A549 (cell line): ENCODE data around the gene SCPEP1. TPM values are rescaled to one million over a fixed set of nuclear protein-coding genes. Genes with fewer than 3 reads are reported as not detected.
A peak's percentile ranks its signal among the peaks of the same experiment; 100 is the strongest.

ENCODE experiments used
- ATAC-seq, 2 experiments: fragments of 200-7000 bp in 1 of 2; fragments of >200 bp in 1 of 2; cut with Nextera tagmentation in 1 of 2; cut with Tn5 transposase in 1 of 2; 3 replicates each; pipeline versions ENCODE4 v1.8.0 to v1.9.1; 2018 to 2020; ENCODE audit warnings: mild to moderate bottlenecking in 1 of 2, moderate library complexity in 1 of 2
- CTCF ChIA-PET: fragments of 300-600 bp; sonication (Branson Sonifier 250); formaldehyde crosslinking; extraction: SDS; loops from one replicate; lab custom pipeline; 2021; ENCODE audit warnings: antibody characterized with exemption, inconsistent platforms; lab: Yijun Ruan, JAX
- POLR2A ChIA-PET: fragments of 350-600 bp; formaldehyde crosslinking; extraction: SDS; loops from one replicate; lab custom pipeline; 2021; ENCODE audit warnings: antibody characterized with exemption, inconsistent platforms; lab: Yijun Ruan, JAX
- DNase-seq, 2 experiments: peaks; one replicate each; pipeline versions ENCODE4 v3.0.0 to v3.0.0-alpha.2; 2011 to 2016; ENCODE audit warnings: low read depth in 1 of 2, low spot score in 1 of 2
- FAIRE-seq: peaks from 2 replicates; lab custom pipeline; 2011; peaks lifted over from hg19 to GRCh38; lab: Jason Lieb, UNC
- H3K27ac ChIP-seq, 2 experiments: fragments of >200 bp; sonication (Bioruptor Twin); formaldehyde crosslinking; 3 replicates each; pipeline ENCODE4 v1.5.1; 2016 to 2017
- H3K4me1 ChIP-seq: fragments of >200 bp; sonication (Bioruptor Twin); formaldehyde crosslinking; 3 replicates; pipeline ENCODE4 v1.6.1; 2016
- H3K4me2 ChIP-seq: fragments of >200 bp; sonication (Bioruptor Twin); formaldehyde crosslinking; 3 replicates; pipeline ENCODE4 v1.6.1; 2016
- H3K4me3 ChIP-seq: fragments of >200 bp; sonication (Bioruptor Twin); formaldehyde crosslinking; 3 replicates; pipeline ENCODE4 v1.5.1; 2016
- H3K9me3 ChIP-seq: fragments of >200 bp; sonication (Bioruptor Twin); formaldehyde crosslinking; 3 replicates; pipeline ENCODE4 v1.6.1; 2016
- BCL3 ChIP-seq: fragments of >200 bp; sonication (Bioruptor Twin); formaldehyde crosslinking; IDR thresholded peaks from 3 replicates; pipeline ENCODE4 v1.6.1; 2016
- CBX2 ChIP-seq: fragments of 200-600 bp; sonication (generic); IDR thresholded peaks from 2 replicates; pipeline ENCODE4 v1.6.1; 2016; ENCODE audit warnings: low read depth, mild to moderate bottlenecking, borderline replicate concordance
- FOSB ChIP-seq: fragments of 250-450 bp; sonication (Bioruptor Pico); IDR thresholded peaks from 2 replicates; pipeline ENCODE4 v1.5.0; 2020; ENCODE audit warnings: mild to moderate bottlenecking, moderate library complexity
- FOXS1 ChIP-seq: fragments of 250-450 bp; sonication (Bioruptor Pico); IDR thresholded peaks from 2 replicates; pipeline ENCODE4 v1.5.0; 2020; ENCODE audit warnings: mild to moderate bottlenecking, moderate library complexity
- MAFK ChIP-seq: fragments of 450-650 bp; IDR thresholded peaks from 2 replicates; pipeline ENCODE4 v1.6.1; 2014; ENCODE audit not compliant: partially characterized antibody
- MYC ChIP-seq: IDR thresholded peaks from 2 replicates; pipeline ENCODE4 v1.6.1; 2012; ENCODE audit warnings: mild to moderate bottlenecking, inconsistent platforms, low read length, improper control_type of control experiment, borderline replicate concordance
- PBX3 ChIP-seq: IDR thresholded peaks from 2 replicates; pipeline ENCODE4 v1.6.1; 2012
- RAD21 ChIP-seq, 2 experiments: fragments of >200 bp in 1 of 2; sonication (Bioruptor Twin) in 1 of 2; formaldehyde crosslinking in 1 of 2; IDR thresholded peaks in 1 of 2; conservative IDR thresholded peaks in 1 of 2; 2 replicates in 1 of 2; 3 replicates in 1 of 2; pipeline ENCODE4 v1.6.1; 2012 to 2018; ENCODE audit warnings: inconsistent platforms in 1 of 2
- whole genome bisulfite sequencing: methylation state at CpG from one replicate; pipeline ENCODE4 v1.1.6; 2017; ENCODE audit errors: missing lambda C conversion rate; 5-methylcytosine and 5-hydroxymethylcytosine counted together
- polyA plus RNA-seq, 4 experiments: library from polyadenylated mRNA; depleted of rRNA in 3 of 4; stranded (reverse); fragments of >200 nt; fragmentation: RNase III in 1 of 4; extraction: RNeasy Plus Mini Kit Qiagen cat#74134 plus additional on column Dnase treatment in 1 of 4; gene quantifications; 2 replicates in 3 of 4; 3 replicates in 1 of 4; pipeline ENCODE4 v1.2.3, GENCODE V29; 2011 to 2017
- TF ChIP-seq, protein P1 (sequence below): fragments of 250-450 bp; sonication (Bioruptor Pico); IDR thresholded peaks from 2 replicates; pipeline ENCODE4 v1.5.0; 2021; ENCODE audit warnings: mild to moderate bottlenecking, moderate library complexity, borderline replicate concordance
- TF ChIP-seq, protein P2 (sequence below): IDR thresholded peaks from 2 replicates; pipeline ENCODE4 v1.6.1; 2012; ENCODE audit warnings: low read depth, borderline replicate concordance
- TF ChIP-seq, protein P3 (sequence below): fragments of >200 bp; sonication (Bioruptor Twin); formaldehyde crosslinking; IDR thresholded peaks from 3 replicates; pipeline ENCODE4 v1.5.1; 2016

The SCPEP1 gene
- polyA plus RNA-seq, 2 of the 4 experiments (the other 2 are of a cell fraction), result 44.5 to 45.0 TPM

DNA sequence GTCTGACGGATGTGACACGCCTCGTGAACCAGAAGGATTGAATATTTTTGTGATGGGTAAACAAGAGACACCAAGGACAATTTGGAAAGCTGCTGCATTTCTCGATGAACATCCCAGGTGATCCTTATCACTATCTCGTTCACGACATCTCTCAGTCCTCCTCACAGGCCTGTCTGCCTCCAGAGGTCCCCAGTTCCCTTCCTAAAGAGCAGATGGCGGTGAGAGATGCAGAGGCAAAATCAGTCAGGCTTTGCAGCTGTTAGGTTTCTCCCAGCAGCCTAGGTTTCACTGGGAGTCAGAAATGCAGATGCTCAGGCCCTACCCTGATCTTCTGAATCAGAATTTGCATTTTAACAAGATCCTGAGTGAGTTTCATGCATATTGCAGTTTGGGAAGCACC, 23.6 kb downstream of the SCPEP1 start:
- FAIRE-seq (no peak), DNase-seq (no peak), ATAC-seq (no peak)
- H3K4me2 ChIP-seq, result no peak overlapping the region
- no peak overlapping the region for H3K4me3 ChIP-seq
- peaks cover 5% of the 10 kb centered on the region; the same call in 2 of the 3 replicates for H3K4me1 ChIP-seq
- WGBS, result 92% methylated on average over 7 of the region's 7 CpGs
- ChIA-PET CTCF (interaction anchor here (0.6 to 3.6 kb wide), 2 partner anchors 9 to 326 kb away, joined by 3 to 17 read pairs; no protein-coding TSS in a partner anchor), POLR2A (no interaction called here)
- TF ChIP-seq MAFK (no peak), CBX2 (no peak), RAD21 (conservative IDR thresholded peaks at IDR 0.05 in 1 of 2, IDR thresholded peaks at IDR 0.05 in 1 of 2) (0 out of 5 replicates have a peak, but pooled peaks of 1 of the 2 experiments have one; percentile 10)
- no peaks in the 10 kb centered on the region for H3K9me3 ChIP-seq
- no peak overlapping the region for H3K27ac ChIP-seq

GRCh38 chr17:57002904-57003303, 25.0 kb downstream of the SCPEP1 start:
- TF ChIP-seq, protein P1, sequence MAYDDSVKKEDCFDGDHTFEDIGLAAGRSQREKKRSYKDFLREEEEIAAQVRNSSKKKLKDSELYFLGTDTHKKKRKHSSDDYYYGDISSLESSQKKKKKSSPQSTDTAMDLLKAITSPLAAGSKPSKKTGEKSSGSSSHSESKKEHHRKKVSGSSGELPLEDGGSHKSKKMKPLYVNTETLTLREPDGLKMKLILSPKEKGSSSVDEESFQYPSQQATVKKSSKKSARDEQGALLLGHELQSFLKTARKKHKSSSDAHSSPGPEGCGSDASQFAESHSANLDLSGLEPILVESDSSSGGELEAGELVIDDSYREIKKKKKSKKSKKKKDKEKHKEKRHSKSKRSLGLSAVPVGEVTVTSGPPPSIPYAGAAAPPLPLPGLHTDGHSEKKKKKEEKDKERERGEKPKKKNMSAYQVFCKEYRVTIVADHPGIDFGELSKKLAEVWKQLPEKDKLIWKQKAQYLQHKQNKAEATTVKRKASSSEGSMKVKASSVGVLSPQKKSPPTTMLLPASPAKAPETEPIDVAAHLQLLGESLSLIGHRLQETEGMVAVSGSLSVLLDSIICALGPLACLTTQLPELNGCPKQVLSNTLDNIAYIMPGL, result no peak
- TF ChIP-seq, protein P2, sequence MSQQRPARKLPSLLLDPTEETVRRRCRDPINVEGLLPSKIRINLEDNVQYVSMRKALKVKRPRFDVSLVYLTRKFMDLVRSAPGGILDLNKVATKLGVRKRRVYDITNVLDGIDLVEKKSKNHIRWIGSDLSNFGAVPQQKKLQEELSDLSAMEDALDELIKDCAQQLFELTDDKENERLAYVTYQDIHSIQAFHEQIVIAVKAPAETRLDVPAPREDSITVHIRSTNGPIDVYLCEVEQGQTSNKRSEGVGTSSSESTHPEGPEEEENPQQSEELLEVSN, result no peak
- TF ChIP-seq FOSB (CRISPR knock-in tag), result no peak
- Histone ChIP-seq H3K9me3 (no peaks in the 10 kb centered on the region), H3K4me3 (no peak overlapping the region), H3K27ac (no peak overlapping the region), H3K4me1 (peaks cover 5% of the 10 kb centered on the region; the same call in 2 of the 3 replicates), H3K4me2 (no peak overlapping the region)
- 90% methylated on average over 5 of the region's 5 CpGs for WGBS
- CTCF ChIA-PET, result interaction anchor here (0.6 to 2.2 kb wide), 4 partner anchors 8 to 425 kb away, joined by 3 to 7 read pairs (median 3); no protein-coding TSS in a partner anchor
- DNase-seq, result no peak
- FAIRE-seq, result no peak
- POLR2A ChIA-PET, result no interaction called here
- ATAC-seq, result no peak

GRCh38 chr17:57004944-57005579, 27.1 kb downstream of the SCPEP1 start:
- peaks cover 5% of the 10 kb centered on the region; the same call in 2 of the 3 replicates for H3K4me1 ChIP-seq
- WGBS, result 86% methylated on average over 8 of the region's 8 CpGs
- FAIRE-seq (no peak), DNase-seq (peak; percentile 31 to 35), ATAC-seq (peak; percentile 48 to 51; a peak in 5 of 6 replicates)
- ChIA-PET CTCF (interaction anchor here (1.8 to 2.2 kb wide), 3 partner anchors 10 to 109 kb away, joined by 5 to 7 read pairs (median 7); no protein-coding TSS in a partner anchor), POLR2A (no interaction called here)
- no peaks in the 10 kb centered on the region for H3K9me3 ChIP-seq
- no peak overlapping the region for H3K27ac ChIP-seq
- H3K4me2 ChIP-seq, result no peak overlapping the region
- no peak overlapping the region for H3K4me3 ChIP-seq
- TF ChIP-seq BCL3, result no peak
- no peak for TF ChIP-seq FOXS1 (CRISPR knock-in tag)
- TF ChIP-seq, protein P3, sequence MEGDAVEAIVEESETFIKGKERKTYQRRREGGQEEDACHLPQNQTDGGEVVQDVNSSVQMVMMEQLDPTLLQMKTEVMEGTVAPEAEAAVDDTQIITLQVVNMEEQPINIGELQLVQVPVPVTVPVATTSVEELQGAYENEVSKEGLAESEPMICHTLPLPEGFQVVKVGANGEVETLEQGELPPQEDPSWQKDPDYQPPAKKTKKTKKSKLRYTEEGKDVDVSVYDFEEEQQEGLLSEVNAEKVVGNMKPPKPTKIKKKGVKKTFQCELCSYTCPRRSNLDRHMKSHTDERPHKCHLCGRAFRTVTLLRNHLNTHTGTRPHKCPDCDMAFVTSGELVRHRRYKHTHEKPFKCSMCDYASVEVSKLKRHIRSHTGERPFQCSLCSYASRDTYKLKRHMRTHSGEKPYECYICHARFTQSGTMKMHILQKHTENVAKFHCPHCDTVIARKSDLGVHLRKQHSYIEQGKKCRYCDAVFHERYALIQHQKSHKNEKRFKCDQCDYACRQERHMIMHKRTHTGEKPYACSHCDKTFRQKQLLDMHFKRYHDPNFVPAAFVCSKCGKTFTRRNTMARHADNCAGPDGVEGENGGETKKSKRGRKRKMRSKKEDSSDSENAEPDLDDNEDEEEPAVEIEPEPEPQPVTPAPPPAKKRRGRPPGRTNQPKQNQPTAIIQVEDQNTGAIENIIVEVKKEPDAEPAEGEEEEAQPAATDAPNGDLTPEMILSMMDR, result peak; percentile 28; the same call in 2 of the 3 replicates
- TF ChIP-seq MYC, result no peak
- TF ChIP-seq PBX3, result no peak
- peak; percentile 19 to 31; a peak in 2 of 5 replicates for TF ChIP-seq RAD21 (conservative IDR thresholded peaks at IDR 0.05 in 1 of 2, IDR thresholded peaks at IDR 0.05 in 1 of 2)
